ENCODE measurements around the gene LAP3.

LAP3 gene

GRCh38 chr4:17636696-17637622, 60.0 kb downstream of the LAP3 start:
- Histone ChIP-seq H3K4me3 (ENCODE audit: low read depth, low read length) (no peak overlapping the region), H3K9me3 (ENCODE audit: severe bottlenecking) (no peaks in the 10 kb centered on the region), H3K27me3 (ENCODE audit: insufficient read depth, low read depth, severe bottlenecking) (no peaks in the 10 kb centered on the region), H3K36me3 (peaks cover 52% of the 10 kb centered on the region), H3K27ac (0 out of 2 replicates have a peak overlapping the region, but pooled peaks have one; percentile 20)
- DNase-seq, result peak; percentile 83
- peak; percentile 92 for TF ChIP-seq CTCF (IDR thresholded peaks at IDR 0.05; ENCODE audit: low read depth, low read length)

GRCh38 chr4:17639136-17639535, 62.1 kb downstream of the LAP3 start:
- Histone ChIP-seq H3K27ac (no peak overlapping the region), H3K36me3 (peaks cover 33% of the 10 kb centered on the region), H3K27me3 (ENCODE audit: insufficient read depth, low read depth, severe bottlenecking) (no peaks in the 10 kb centered on the region), H3K4me3 (ENCODE audit: low read depth, low read length) (no peak overlapping the region), H3K9me3 (ENCODE audit: severe bottlenecking) (no peaks in the 10 kb centered on the region)
- no peak for DNase-seq
- TF ChIP-seq CTCF (IDR thresholded peaks at IDR 0.05; ENCODE audit: low read depth, low read length), result no peak

GRCh38 chr4:17642398-17642783, 65.4 kb downstream of the LAP3 start:
- Histone ChIP-seq H3K27ac (no peak overlapping the region), H3K4me3 (ENCODE audit: low read depth, low read length) (no peak overlapping the region), H3K36me3 (peaks cover 11% of the 10 kb centered on the region), H3K27me3 (ENCODE audit: insufficient read depth, low read depth, severe bottlenecking) (no peaks in the 10 kb centered on the region), H3K9me3 (ENCODE audit: severe bottlenecking) (no peaks in the 10 kb centered on the region)
- no peak for TF ChIP-seq CTCF (IDR thresholded peaks at IDR 0.05; ENCODE audit: low read depth, low read length)
- no peak for DNase-seq

DNA sequence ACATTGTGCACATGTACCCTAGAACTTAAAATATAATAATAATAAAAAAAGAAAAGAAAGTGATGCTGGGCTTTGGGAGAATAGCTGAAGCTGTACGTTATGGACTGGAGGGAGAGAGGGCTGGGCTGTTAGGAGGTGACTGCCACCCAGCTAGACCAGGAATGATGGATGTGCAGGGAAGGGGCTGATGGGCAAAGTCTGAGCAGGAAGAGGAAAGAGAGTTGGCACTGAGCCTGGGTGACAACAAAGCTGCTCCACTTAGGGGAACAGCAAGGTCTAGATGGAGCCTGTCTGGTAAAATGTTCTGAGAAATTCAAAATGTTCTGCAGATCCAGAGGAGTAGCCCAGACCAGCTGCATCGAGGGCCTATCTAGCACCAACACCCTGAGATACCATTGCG, 69.7 kb downstream of the LAP3 start:
- Histone ChIP-seq H3K27me3 (ENCODE audit: insufficient read depth, low read depth, severe bottlenecking) (no peaks in the 10 kb centered on the region), H3K9me3 (ENCODE audit: severe bottlenecking) (no peaks in the 10 kb centered on the region), H3K27ac (no peak overlapping the region), H3K4me3 (ENCODE audit: low read depth, low read length) (no peak overlapping the region), H3K36me3 (no peaks in the 10 kb centered on the region; the same call in none of the 2 replicates)
- DNase-seq, result no peak
- TF ChIP-seq CTCF (IDR thresholded peaks at IDR 0.05; ENCODE audit: low read depth, low read length), result no peak

DNA sequence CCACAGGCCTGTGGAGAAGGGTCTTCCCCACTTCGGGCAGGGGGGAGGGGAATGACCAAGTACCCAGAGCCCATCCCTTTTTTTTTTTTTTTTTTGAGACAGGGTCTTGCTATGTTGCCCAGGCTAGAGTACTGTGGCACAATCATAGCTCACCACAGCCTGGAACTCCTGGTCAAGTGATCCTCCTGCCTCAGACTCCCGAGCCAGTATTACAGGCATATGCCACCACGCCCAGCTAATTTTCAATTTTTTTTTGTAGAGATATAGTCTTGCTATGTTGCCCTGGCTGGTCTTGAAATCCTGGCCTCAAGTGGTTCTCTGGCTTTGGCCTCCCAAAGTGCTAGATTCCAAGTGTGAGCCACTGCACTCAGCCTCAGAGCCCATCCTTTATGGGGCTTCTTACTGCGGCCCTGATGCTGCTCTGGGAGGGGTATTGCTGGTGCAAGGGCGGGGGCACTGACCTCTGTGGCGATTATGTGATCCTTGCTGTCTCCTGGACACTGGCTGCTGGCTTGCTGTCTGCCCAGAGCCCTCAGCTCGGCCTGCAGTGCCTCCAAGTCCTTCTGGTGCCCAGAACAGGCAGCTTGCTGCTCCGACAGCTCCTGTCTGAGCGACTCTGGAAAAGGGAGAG, 70.3 kb downstream of the LAP3 start:
- Histone ChIP-seq H3K36me3 (no peaks in the 10 kb centered on the region; the same call in none of the 2 replicates), H3K27ac (no peak overlapping the region), H3K9me3 (ENCODE audit: severe bottlenecking) (no peaks in the 10 kb centered on the region), H3K4me3 (ENCODE audit: low read depth, low read length) (no peak overlapping the region), H3K27me3 (ENCODE audit: insufficient read depth, low read depth, severe bottlenecking) (no peaks in the 10 kb centered on the region)
- DNase-seq, result no peak
- no peak for TF ChIP-seq CTCF (IDR thresholded peaks at IDR 0.05; ENCODE audit: low read depth, low read length)

All from WERI-Rb-1 (cell line).